GM10266 (cell line): Measurements from ENCODE around the gene ACYP2.

Source experiments
- DNase-seq: peaks from one replicate; pipeline ENCODE4 v3.0.0; 2012; ENCODE audit errors: extremely low spot score
- CTCF ChIP-seq: IDR thresholded peaks from 2 replicates; pipeline ENCODE4 v1.5.1; 2012; ENCODE audit warnings: mild to moderate bottlenecking, low read depth; ENCODE audit not compliant: control insufficient read depth, insufficient read depth; ENCODE audit errors: missing control alignments

The ACYP2 gene

DNA sequence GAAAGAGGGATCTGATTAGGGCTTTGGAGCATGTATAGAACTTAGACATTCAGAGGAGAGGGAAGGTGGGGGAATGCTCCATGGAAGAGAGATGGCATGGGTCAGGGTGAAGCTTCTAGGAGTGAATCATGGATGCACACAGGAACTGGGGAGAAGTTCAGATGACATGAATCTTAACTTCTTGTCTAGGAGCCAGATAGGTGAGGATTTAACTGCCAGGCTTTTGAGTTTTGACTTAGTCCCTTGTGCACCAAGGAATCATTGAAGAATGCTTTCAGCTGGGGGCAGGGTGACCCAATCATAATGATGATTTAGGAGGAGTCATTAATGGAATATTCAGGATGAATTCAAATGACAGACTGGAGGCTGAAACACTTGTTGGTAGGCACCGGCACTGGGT is 48.7 kb downstream of the ACYP2 start:
- TF ChIP-seq CTCF: no peak
- no peak for DNase-seq

DNA sequence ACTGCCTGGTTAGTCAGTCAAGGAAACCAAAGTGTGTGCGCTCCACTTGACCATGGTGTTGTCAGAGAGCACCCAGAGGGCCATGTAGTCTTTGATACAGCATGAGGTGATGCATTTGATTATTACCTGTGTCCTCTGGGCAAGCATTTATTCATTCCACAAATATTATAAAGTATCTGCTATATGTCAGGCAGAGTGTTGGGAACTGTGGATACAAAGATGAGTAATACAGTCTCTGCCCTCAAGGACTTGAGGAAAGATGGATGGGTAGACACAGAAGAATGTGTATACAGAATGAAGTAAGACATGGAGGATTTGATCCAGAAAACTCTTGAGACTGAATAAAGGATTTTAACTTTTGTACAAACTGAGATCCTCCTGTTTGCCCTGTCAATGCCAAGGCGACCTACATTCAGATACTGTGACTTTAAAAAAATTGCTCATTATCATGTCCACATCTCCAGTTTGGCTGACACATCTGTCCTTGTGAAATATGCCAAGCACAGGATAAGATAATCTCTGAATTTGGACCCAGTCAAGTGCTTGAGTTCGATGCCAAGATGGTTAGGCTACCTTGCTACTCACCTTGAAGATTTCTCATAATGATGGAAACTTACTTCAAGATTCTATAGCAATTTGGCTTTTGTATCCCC is 50.8 kb downstream of the ACYP2 start:
- TF ChIP-seq CTCF: no peak
- no peak for DNase-seq

DNA sequence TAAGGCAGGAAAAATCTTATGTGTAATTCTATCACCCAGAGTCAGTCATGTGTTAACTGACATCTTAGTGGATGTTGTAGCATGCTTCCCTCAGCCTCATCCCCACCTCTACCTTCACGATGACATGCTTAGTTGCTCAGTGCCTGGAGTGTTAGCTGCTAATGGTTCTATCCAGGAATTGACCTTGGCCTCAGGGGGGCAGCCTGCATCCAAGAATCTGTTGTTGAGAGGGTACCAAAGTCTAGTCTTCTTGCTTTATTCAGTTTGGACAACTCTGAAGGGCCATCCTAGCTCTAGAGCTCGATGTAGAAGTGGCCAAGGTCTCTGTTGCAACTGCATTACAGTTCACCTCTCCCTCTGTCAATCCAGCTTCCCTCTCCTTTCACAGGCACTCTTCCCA is 61.2 kb downstream of the ACYP2 start:
- no peak for TF ChIP-seq CTCF

DNA sequence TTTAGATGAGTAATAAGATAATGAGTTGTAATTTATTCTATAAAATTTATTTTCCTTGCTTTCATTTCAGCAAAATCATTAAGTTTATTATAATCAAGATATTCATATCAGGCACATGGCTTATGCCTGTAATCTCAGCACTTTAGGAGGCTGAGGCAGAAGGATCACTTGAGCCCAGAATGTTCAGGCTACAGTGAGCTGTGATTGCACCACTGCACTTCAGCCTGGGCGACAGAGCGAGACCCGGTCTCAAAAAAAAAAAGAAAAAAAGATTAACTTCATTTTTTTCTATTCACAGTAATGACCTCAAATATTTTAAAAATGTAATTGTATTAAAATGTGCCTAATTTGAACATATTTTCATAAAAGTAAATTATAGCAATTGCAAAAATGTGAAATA is 67.9 kb downstream of the ACYP2 start:
- TF ChIP-seq CTCF: no peak
- DNase-seq: no peak

More for the DNA sequence above, 61.2 kb downstream of the ACYP2 start:
- DNase-seq: no peak

DNA sequence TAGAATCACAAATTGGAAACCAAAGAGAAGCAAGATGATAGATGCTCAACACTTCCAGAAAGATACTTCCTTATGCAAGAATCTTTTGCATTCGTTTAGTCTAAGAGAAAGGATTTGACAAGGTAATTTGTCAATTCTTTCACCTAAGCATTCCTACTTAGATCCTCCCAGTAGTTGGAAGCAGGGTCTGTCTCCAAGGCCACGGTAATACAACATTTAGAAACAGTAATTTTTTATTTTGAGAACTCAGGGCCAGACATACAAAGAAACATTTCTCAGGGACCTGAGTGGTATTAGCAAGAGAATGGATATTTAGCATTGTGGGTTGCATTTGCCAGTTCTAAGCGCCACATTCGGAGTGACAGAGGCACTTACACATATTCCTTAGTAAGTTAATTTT is 68.6 kb downstream of the ACYP2 start:
- TF ChIP-seq CTCF: no peak
- no peak for DNase-seq

DNA sequence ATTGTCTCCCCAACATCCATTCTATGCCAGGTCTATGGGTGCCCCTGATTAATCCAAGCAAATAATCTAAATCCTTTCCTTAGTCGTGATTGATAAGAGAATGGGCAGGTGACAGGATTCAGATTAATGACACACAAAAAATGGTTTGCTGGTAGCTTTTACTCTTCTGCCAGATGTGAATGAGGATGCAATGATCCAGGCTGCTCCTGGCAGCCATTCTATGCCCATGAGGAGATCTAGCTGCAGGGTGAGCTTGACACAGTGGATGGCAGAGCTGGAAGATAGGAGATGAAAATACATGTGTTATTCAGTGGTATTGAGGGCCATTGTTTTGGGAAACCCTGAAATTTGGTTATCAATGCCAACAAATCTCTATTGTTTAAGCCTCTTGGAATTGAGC is 69.7 kb downstream of the ACYP2 start:
- DNase-seq: no peak
- no peak for TF ChIP-seq CTCF

GRCh38 chr2:54187331-54187730 is 71.9 kb downstream of the ACYP2 start:
- DNase-seq: no peak
- no peak for TF ChIP-seq CTCF
